Small intestine (tissue), 7 donors: ENCODE results near the gene SYNPO. TPM values are rescaled to one million over a fixed set of nuclear protein-coding genes. Genes with fewer than 3 reads are reported as not detected.

Source experiments
- DNase-seq, 2 donors: peaks; one replicate each; pipeline versions ENCODE4 v3.0.0 to v3.0.0-alpha.2; 2013
- FAIRE-seq: peaks from 2 replicates; lab custom pipeline; 2012; peaks lifted over from hg19 to GRCh38; lab: Jason Lieb, UNC
- H3K27ac ChIP-seq, 3 donors: one replicate each; pipeline ENCODE4 v1.5.1; 2013; ENCODE audit warnings: low read length in 2 of 3, mild to moderate bottlenecking in 2 of 3, control low read depth in 1 of 3, inconsistent platforms in 1 of 3, low read depth in 1 of 3, moderate library complexity in 1 of 3
- H3K27me3 ChIP-seq, 3 donors: one replicate each; pipeline ENCODE4 v1.6.1; 2013; ENCODE audit warnings: low read length in 3 of 3, inconsistent platforms in 1 of 3; ENCODE audit not compliant: control insufficient read depth in 3 of 3, insufficient read depth in 3 of 3
- H3K36me3 ChIP-seq, 3 donors: one replicate each; pipeline ENCODE4 v1.6.1; 2013; ENCODE audit warnings: low read length in 3 of 3, inconsistent platforms in 1 of 3, low read depth in 1 of 3, mild to moderate bottlenecking in 1 of 3, moderate library complexity in 1 of 3; ENCODE audit not compliant: control insufficient read depth in 3 of 3, insufficient read depth in 2 of 3
- H3K4me1 ChIP-seq, 3 donors: one replicate each; pipeline ENCODE4 v1.6.1; 2013; ENCODE audit warnings: low read length in 2 of 3, inconsistent platforms in 1 of 3, low read depth in 1 of 3, mild to moderate bottlenecking in 1 of 3, moderate library complexity in 1 of 3; ENCODE audit not compliant: control insufficient read depth in 3 of 3, insufficient read depth in 2 of 3
- H3K4me3 ChIP-seq, 3 donors: one replicate each; pipeline ENCODE4 v1.5.1; 2013; ENCODE audit warnings: low read length in 3 of 3, control low read depth in 1 of 3, inconsistent platforms in 1 of 3, low read depth in 1 of 3, mild to moderate bottlenecking in 1 of 3, moderate library complexity in 1 of 3
- H3K9me3 ChIP-seq, 2 donors: one replicate each; pipeline ENCODE4 v1.6.1; 2013; ENCODE audit warnings: low read depth in 1 of 2, low read length in 1 of 2; ENCODE audit not compliant: control insufficient read depth in 2 of 2, insufficient read depth in 1 of 2
- WGBS, 3 donors: extraction: QIAGEN DNeasy Blood & Tissue Kit; methylation state at CpG; one replicate each; pipeline ENCODE4 v1.1.7; 2013; 5-methylcytosine and 5-hydroxymethylcytosine counted together
- polyA plus RNA-seq, 4 donors: library from polyadenylated mRNA; stranded (reverse) in 3 of 4; unstranded in 1 of 4; fragments of 200-250 nt in 3 of 4; fragments of 120-200 nt in 1 of 4; gene quantifications; one replicate each; pipeline versions ENCODE4 v1.2.1 to v1.2.3, GENCODE V29; 2013
- donor health status: healthy with polysubstance abuse.
- donor health status: control.
- donor health status: control.
- donor health status: Bipolar disorder and iron deficiency.
- donor health status: healthy.

The SYNPO gene
- polyA plus RNA-seq, 4 donors, result 23.2 to 44.0 (median 30.3) TPM

DNA sequence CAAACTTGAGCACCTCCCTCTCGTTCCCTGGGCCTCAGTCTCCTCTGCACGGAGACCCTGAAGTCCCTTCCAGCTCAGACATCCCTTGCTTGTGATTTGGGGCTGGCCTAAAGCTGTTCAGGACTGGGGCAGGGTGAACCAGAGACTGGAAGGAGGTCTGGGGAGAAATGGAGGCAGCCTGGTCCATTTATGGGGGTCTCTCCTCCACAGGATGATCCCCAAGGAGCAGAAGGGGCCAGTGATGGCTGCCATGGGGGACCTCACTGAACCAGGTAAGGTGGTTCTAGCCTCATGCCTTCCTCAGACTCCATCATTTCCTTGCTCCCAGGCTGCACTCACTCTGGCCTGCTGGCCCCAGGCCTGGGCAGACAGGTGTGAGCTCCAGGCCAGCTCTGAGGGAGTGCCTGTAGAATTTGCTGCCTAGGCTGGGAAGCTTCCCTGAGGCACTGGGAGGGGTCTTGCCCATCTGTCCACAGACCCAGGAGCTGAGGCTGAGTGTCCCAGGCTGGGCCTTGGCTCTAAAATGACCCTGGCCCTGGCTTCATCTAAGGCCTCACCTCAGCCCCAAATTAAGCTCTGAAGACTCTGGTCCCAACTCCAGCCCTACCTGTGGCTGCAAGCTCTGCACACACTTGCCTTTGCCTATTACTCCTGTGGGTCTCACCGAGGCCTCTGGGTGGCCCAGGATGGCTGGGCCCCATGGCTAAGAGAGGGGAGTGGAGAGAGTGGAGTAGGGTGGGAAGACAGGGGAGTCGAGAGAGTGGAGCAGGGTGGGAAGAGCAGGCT lies 22.5 kb downstream of the SYNPO start:
- FAIRE-seq (no peak), DNase-seq (no peak)
- Histone ChIP-seq H3K4me3 (no peak overlapping the region), H3K9me3 (no peaks in the 10 kb centered on the region), H3K4me1 (no peaks in the 10 kb centered on the region), H3K27ac (no peak overlapping the region), H3K27me3 (peaks cover 0 to 17% (median 0%) of the 10 kb centered on the region in 3 donors), H3K36me3 (no peaks in the 10 kb centered on the region)
- 78 to 86% (median 81%) methylated on average over 4 of the region's 4 CpGs for WGBS, 3 donors

DNA sequence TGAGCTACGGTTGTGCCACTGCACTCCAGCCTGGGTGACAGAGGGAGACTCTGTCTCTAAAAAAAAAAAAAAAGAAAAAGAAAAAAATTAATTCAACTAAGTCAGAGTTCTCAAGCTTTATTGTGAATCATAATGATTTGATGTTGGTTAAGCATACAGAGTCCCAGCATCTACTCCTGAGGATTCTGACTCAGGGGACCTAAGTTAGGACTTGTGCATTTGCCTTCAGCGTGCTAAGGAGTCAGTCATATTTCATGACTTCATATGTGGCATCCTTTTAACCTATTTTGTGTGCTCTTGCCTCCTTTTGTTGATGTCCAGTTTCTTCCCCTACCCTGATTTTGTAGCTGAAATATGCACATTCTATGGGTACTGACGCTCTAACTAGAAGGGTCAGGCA lies 23.5 kb downstream of the SYNPO start:
- DNase-seq, result no peak
- no peak overlapping the region for H3K4me3 ChIP-seq
- H3K4me1 ChIP-seq, result no peaks in the 10 kb centered on the region
- FAIRE-seq, result no peak
- H3K27me3 ChIP-seq, result peaks cover 0 to 17% (median 0%) of the 10 kb centered on the region in 3 donors
- no peaks in the 10 kb centered on the region for H3K36me3 ChIP-seq
- WGBS, 3 donors, result 89 to 94% (median 91%) methylated on average over 3 of the region's 3 CpGs
- no peak overlapping the region for H3K27ac ChIP-seq
- H3K9me3 ChIP-seq, result no peaks in the 10 kb centered on the region

DNA sequence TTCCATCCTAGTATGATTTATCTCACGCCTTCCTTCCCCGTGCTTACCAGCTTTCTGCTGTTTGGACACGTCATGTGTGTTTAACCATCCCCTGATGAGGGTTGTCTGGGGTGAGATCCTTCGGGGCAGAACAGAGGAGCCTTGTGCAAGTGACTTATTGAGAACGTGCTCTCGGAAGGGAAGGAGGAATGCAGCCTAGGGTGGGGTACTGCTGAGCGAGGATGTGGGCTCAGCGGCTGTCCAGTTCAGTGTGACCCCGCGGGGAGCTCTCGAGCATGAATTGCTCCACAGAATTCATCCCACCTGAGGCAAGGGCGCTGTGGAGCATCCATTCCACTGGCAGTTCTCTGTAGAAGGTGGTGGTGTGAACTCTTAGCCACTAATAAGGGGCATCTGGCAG lies 24.6 kb downstream of the SYNPO start:
- no peaks in the 10 kb centered on the region for H3K36me3 ChIP-seq
- FAIRE-seq (no peak), DNase-seq (no peak)
- H3K27me3 ChIP-seq, result peaks cover 0 to 17% (median 0%) of the 10 kb centered on the region in 3 donors
- no peak overlapping the region for H3K4me3 ChIP-seq
- H3K4me1 ChIP-seq, result no peaks in the 10 kb centered on the region
- no peak overlapping the region for H3K27ac ChIP-seq
- 53 to 61% (median 58%) methylated on average over 12 of the region's 12 CpGs for WGBS, 3 donors
- H3K9me3 ChIP-seq, result no peaks in the 10 kb centered on the region

DNA sequence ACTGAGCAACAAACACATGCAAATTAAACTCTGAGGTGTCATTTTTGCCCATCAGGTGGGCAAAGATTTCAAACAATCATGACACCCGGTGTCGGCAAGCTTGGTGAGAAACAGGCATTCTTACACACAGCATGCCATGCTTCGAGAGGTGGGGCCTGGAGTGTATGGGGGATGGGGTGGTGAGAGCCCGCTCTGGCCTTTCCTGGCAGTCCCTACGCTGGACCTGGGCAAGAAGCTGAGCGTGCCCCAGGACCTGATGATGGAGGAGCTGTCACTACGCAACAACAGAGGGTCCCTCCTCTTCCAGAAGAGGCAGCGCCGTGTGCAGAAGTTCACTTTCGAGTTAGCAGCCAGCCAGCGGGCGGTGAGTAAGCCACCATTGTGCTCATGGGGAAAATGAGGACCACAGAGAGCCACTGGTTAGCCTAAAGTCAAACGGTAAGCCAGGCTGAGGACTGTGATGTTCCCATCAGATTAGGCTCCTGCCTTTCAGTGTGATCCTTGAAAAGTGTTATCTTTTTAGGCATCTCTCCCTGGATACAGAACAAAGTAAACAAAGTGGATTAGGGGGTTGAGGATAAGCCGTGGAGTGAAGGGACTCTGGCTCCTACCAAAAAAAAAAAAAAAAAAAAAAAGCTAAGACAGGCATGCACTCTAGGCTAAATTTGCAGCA lies 30.0 kb downstream of the SYNPO start:
- WGBS, 3 donors, result 71 to 84% (median 79%) methylated on average over 14 of the region's 14 CpGs
- Histone ChIP-seq H3K9me3 (no peaks in the 10 kb centered on the region), H3K4me3 (no peak overlapping the region), H3K27ac (no peak overlapping the region), H3K27me3 (peaks cover 0 to 29% (median 3%) of the 10 kb centered on the region in 3 donors), H3K36me3 (no peaks in the 10 kb centered on the region), H3K4me1 (peaks cover 0 to 8% (median 0%) of the 10 kb centered on the region in 3 donors)
- DNase-seq (no peak), FAIRE-seq (no peak)

DNA sequence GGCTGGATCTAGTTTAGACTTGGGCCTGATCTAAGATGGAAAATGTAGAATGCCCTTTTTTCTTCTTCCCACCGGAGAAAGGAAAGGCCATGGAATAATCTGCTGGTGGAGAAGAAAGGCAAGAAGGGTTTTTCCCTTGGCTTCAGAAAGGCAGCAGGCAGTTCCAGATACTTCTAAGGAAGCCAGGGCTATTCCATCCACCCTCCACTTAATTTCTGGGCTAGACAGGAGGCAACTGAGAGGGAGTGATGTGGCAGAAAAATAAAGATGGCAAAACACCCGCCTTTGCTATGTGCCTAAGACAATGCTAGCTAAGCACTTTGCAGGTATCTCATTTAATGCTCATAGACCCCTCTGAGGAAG lies 30.5 kb downstream of the SYNPO start:
- FAIRE-seq, result no peak
- Histone ChIP-seq H3K36me3 (no peaks in the 10 kb centered on the region), H3K9me3 (no peaks in the 10 kb centered on the region), H3K4me1 (peaks cover 0 to 8% (median 0%) of the 10 kb centered on the region in 3 donors), H3K27ac (no peak overlapping the region), H3K27me3 (peaks cover 0 to 29% (median 3%) of the 10 kb centered on the region in 3 donors), H3K4me3 (no peak overlapping the region)
- 48 to 58% (median 52%) methylated on average over 2 of the region's 2 CpGs for WGBS, 3 donors
- DNase-seq, result no peak

DNA sequence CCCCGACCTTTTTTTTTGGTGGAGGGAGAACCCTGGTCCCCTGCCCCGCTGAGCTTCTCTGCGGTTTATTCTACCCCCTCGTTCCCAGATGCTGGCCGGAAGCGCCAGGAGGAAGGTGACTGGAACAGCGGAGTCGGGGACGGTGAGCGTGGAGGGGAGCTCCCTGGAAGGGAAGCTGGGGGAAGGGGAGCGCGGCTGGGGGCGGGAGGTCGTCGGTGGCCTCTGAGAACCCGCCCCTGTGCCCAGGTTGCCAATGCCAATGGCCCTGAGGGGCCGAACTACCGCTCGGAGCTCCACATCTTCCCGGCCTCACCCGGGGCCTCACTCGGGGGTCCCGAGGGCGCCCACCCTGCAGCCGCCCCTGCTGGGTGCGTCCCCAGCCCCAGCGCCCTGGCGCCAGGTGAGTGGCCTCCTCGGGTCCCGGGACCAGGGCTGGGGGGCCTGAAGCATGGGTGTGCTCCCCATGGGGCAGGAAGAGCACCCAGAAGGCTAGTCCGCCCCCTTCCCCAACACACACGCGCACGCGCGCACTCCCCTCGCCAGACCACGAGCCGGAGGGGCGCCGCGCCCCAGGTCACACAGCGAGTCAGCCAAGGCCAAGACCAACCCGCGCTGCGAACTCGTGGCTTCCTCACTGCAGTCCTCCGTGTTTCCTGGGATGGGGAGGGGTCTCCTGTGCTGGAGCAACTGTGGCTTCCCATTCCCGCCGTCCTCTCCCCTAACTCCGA lies 31.2 kb downstream of the SYNPO start:
- H3K27ac ChIP-seq, result no peak overlapping the region
- peaks cover 0 to 8% (median 0%) of the 10 kb centered on the region in 3 donors for H3K4me1 ChIP-seq
- 2 to 5% (median 4%) methylated on average over 42 to 51 of the region's 51 CpGs for WGBS, 3 donors
- H3K9me3 ChIP-seq, result no peaks in the 10 kb centered on the region
- FAIRE-seq (no peak), DNase-seq (peak in 1 of 2 donors; percentile 33)
- H3K4me3 ChIP-seq, result peak overlapping the region; percentile 22 to 58 (median 27)
- H3K27me3 ChIP-seq, result peaks cover 0 to 29% (median 3%) of the 10 kb centered on the region in 3 donors
- H3K36me3 ChIP-seq, result no peaks in the 10 kb centered on the region

DNA sequence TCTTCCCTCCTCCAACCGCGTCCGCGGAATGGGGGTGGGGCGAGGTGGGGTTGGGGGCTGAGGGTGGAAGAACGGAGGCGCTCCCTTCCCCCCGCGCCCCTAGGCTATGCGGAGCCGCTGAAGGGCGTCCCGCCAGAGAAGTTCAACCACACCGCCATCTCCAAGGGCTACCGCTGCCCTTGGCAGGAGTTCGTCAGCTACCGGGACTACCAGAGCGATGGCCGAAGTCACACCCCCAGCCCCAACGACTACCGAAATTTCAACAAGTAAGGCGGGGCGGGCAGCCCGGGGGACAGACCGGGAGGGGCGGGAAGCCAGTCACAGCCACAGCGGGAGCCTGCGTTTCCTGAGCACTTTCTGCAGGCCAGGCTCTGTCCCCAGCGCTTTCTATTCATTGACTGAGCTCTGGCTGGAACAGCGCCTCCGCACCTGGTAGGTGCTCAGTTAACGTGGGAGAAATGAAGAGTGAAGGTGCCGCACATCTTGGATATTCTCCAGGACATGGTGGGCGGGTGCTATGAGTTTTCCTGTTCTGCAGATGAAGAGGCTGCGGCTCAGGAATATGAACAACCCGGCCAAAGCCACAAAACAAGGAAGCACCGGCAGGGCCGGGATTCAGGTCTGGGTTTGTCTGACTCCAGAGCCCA lies 31.9 kb downstream of the SYNPO start:
- no peak for FAIRE-seq
- H3K27ac ChIP-seq, result no peak overlapping the region
- WGBS, 3 donors, result 2 to 4% (median 2%) methylated on average over 35 to 38 of the region's 38 CpGs

DNA sequence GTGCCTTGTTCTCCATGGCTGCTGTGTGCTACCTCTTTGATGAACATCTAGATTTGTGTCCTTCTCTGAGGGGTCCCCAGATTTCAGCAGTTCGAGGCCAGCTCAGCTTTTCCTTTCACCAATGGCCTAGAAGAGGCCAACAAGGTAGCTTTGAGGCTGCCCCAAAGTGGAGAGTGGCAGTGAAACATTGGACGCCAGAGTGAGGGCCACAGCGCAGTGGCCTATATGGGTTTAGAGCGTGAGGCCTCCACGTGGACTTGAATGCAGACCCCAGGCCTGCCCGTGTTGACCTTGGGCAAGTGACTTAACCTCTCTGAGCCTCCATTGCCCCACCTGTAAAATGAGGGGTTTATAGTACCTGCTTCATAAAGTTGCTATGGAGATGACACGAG lies 32.4 kb downstream of the SYNPO start:
- 75 to 78% (median 77%) methylated on average over 7 of the region's 7 CpGs for WGBS, 3 donors
- FAIRE-seq (no peak), DNase-seq (no peak)
- peaks cover 0 to 8% (median 0%) of the 10 kb centered on the region in 3 donors for H3K4me1 ChIP-seq
- no peaks in the 10 kb centered on the region for H3K36me3 ChIP-seq
- H3K4me3 ChIP-seq, result peak overlapping the region in 1 of 3 donors; percentile 58
- no peak overlapping the region for H3K27ac ChIP-seq
- no peaks in the 10 kb centered on the region for H3K9me3 ChIP-seq
- peaks cover 0 to 29% (median 3%) of the 10 kb centered on the region in 3 donors for H3K27me3 ChIP-seq

More for the DNA sequence above, 31.9 kb downstream of the SYNPO start:
- peak overlapping the region; percentile 22 to 58 (median 27) for H3K4me3 ChIP-seq
- peak; percentile 27 to 44 for DNase-seq
- H3K36me3 ChIP-seq, result no peaks in the 10 kb centered on the region
- peaks cover 0 to 8% (median 0%) of the 10 kb centered on the region in 3 donors for H3K4me1 ChIP-seq
- H3K9me3 ChIP-seq, result no peaks in the 10 kb centered on the region
- peaks cover 0 to 29% (median 3%) of the 10 kb centered on the region in 3 donors for H3K27me3 ChIP-seq
